Measurements from ENCODE around the gene DSCAM.

DNA sequence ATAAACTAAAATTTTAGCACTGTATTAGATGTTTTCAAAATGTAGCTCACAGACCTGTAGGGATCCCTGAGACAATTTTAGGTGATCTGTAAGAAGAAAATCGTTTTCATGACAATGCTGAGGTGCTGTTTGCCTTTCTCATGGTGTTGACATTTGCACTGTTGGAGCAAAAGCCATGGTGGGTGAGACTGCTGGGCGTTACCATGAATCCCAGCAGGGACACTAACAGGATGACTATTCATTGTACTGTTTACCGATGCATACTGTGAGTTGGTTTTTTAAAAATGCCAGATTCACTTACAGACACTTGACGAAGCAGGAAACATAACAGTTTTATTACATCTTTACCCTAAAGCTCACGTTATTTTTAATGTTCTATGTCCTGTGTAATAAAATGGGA lies 511.3 kb downstream of the DSCAM start:
- TF ChIP-seq EZH2 (IDR thresholded peaks at IDR 0.05; ENCODE audit: borderline replicate concordance, low read length): no peak
- TF ChIP-seq, protein P1, sequence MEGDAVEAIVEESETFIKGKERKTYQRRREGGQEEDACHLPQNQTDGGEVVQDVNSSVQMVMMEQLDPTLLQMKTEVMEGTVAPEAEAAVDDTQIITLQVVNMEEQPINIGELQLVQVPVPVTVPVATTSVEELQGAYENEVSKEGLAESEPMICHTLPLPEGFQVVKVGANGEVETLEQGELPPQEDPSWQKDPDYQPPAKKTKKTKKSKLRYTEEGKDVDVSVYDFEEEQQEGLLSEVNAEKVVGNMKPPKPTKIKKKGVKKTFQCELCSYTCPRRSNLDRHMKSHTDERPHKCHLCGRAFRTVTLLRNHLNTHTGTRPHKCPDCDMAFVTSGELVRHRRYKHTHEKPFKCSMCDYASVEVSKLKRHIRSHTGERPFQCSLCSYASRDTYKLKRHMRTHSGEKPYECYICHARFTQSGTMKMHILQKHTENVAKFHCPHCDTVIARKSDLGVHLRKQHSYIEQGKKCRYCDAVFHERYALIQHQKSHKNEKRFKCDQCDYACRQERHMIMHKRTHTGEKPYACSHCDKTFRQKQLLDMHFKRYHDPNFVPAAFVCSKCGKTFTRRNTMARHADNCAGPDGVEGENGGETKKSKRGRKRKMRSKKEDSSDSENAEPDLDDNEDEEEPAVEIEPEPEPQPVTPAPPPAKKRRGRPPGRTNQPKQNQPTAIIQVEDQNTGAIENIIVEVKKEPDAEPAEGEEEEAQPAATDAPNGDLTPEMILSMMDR (IDR thresholded peaks at IDR 0.05; ENCODE audit: low read length): no peak

Measured in OCI-LY1 (cell line).